Measurements from ENCODE around the gene IFITM1. TPM values are rescaled to one million over a fixed set of nuclear protein-coding genes. Genes with fewer than 3 reads are reported as not detected.

IFITM1 gene
- total and polyA plus RNA-seq, 2 of the 13 experiments (the other 11 are each of a cell fraction or from before 2014, with no cell fraction given) = 0.38 to 11.1 TPM

- Histone ChIP-seq H3K9me3 (ENCODE audit: low read length) (no peaks in the 10 kb centered on the region), H3K4me3 (replicated peaks in 1 of 3; ENCODE audit: insufficient read depth in 1 of 3, low read depth in 2 of 3, low read length in 3 of 3) (no peak overlapping the region), H3K9ac (ENCODE audit: insufficient read depth, low read depth, low read length) (no peak overlapping the region), H3K36me3 (replicated peaks in 1 of 2; ENCODE audit: control insufficient read depth in 1 of 2, insufficient read depth in 2 of 2, low read length in 2 of 2) (no peaks in the 10 kb centered on the region), H3K27me3 (ENCODE audit: control insufficient read depth in 1 of 2, insufficient read depth in 2 of 2, low read length in 2 of 2) (no peaks in the 10 kb centered on the region), H2AFZ (ENCODE audit: low read length) (no peak overlapping the region), H3K4me1 (ENCODE audit: insufficient read depth, low read length) (peaks cover 60% of the 10 kb centered on the region), H3K4me2 (ENCODE audit: low read depth, low read length) (no peak overlapping the region), H3K27ac (ENCODE audit: extremely low read length, insufficient read depth, low read length) (no peak overlapping the region), H3K79me2 (ENCODE audit: insufficient read depth, low read length) (peaks cover 10% of the 10 kb centered on the region), H4K20me1 (ENCODE audit: insufficient read depth, low read length) (no peaks in the 10 kb centered on the region)
- intact Hi-C loops (cut with micrococcal nuclease; ENCODE audit: unreplicated experiment) = no loop called here
- FAIRE-seq = no peak
- TF ChIP-seq NR2F2 (IDR thresholded peaks at IDR 0.05; ENCODE audit: borderline replicate concordance, low read depth) (no peak), ZFP82 (CRISPR knock-in tag; IDR thresholded peaks at IDR 0.05; ENCODE audit: borderline replicate concordance) (no peak), ZNF761 (CRISPR knock-in tag; conservative IDR thresholded peaks at IDR 0.05) (no peak), ZNF276 (CRISPR knock-in tag; IDR thresholded peaks at IDR 0.05; ENCODE audit: low read depth) (no peak), HHEX (CRISPR knock-in tag; IDR thresholded peaks at IDR 0.05) (no peak), ZNF850 (CRISPR knock-in tag; conservative IDR thresholded peaks at IDR 0.05) (no peak), DDIT3 (CRISPR knock-in tag; IDR thresholded peaks at IDR 0.05) (no peak), ZNF292 (CRISPR knock-in tag; IDR thresholded peaks at IDR 0.05; ENCODE audit: borderline replicate concordance, low read depth) (no peak), ZNF34 (CRISPR knock-in tag; IDR thresholded peaks at IDR 0.05; ENCODE audit: borderline replicate concordance) (no peak), ZBTB1 (CRISPR knock-in tag; IDR thresholded peaks at IDR 0.05; ENCODE audit: borderline replicate concordance) (no peak), ZNF644 (CRISPR knock-in tag; IDR thresholded peaks at IDR 0.05; ENCODE audit: low read depth) (no peak), HNRNPLL (IDR thresholded peaks at IDR 0.05; ENCODE audit: low read depth, low read length, poor library complexity, severe bottlenecking) (no peak), FOXJ3 (CRISPR knock-in tag; IDR thresholded peaks at IDR 0.05; ENCODE audit: borderline replicate concordance) (no peak), IKZF1 (IDR thresholded peaks at IDR 0.05) (no peak), U2AF2 (IDR thresholded peaks at IDR 0.05; ENCODE audit: low read depth, low read length) (no peak), NR2C2 (CRISPR knock-in tag; IDR thresholded peaks at IDR 0.05; ENCODE audit: borderline replicate concordance) (no peak), MEIS1 (CRISPR knock-in tag; IDR thresholded peaks at IDR 0.05; ENCODE audit: borderline replicate concordance) (no peak)
- TF ChIP-seq, protein P1, sequence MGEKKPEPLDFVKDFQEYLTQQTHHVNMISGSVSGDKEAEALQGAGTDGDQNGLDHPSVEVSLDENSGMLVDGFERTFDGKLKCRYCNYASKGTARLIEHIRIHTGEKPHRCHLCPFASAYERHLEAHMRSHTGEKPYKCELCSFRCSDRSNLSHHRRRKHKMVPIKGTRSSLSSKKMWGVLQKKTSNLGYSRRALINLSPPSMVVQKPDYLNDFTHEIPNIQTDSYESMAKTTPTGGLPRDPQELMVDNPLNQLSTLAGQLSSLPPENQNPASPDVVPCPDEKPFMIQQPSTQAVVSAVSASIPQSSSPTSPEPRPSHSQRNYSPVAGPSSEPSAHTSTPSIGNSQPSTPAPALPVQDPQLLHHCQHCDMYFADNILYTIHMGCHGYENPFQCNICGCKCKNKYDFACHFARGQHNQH (CRISPR knock-in tag; IDR thresholded peaks at IDR 0.05) = no peak
- TF ChIP-seq, protein P2, sequence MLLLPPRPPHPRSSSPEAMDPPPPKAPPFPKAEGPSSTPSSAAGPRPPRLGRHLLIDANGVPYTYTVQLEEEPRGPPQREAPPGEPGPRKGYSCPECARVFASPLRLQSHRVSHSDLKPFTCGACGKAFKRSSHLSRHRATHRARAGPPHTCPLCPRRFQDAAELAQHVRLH (CRISPR knock-in tag; IDR thresholded peaks at IDR 0.05; ENCODE audit: borderline replicate concordance, low read depth) = no peak
- ChIA-PET POLR2A (interaction anchor here (1.2 to 2.2 kb wide), 5 partner anchors 8 to 110 kb away, joined by 4 to 12 read pairs (median 7); partner anchors contain the start of genes BET1L and IFITM2), CTCF (ENCODE audit: low intra/inter-chr PET ratio, low total read pairs) (no interaction called here)
- ATAC-seq = no peak
- in situ Hi-C loops (cut with HindIII; ENCODE audit: extremely low pct_ligation_motif_present, low pct_unique_long_range_greater_than_20kb) = no loop called here
- no TSS peak for BruUV-seq (replicated peaks)
- no peak for DNase-seq (ENCODE audit: low spot score)
- 39% methylated on average over 7 of the region's 7 CpGs for WGBS (ENCODE audit: low lambda C conversion rate)
Measured at GRCh38 chr11:316891-317301, 3.1 kb downstream of the IFITM1 start.
